ENCODE data around the gene KRTAP12-3. TPM values are rescaled to one million over a fixed set of nuclear protein-coding genes. Genes with fewer than 3 reads are reported as not detected.
"Not testable (repeated sequence)": the region's sequence is repeated elsewhere in the genome, so short reads cannot be mapped to it uniquely, and the experiment has no call there.

Gene KRTAP12-3
- polyA plus RNA-seq, 1 donor: not detected

GRCh38 chr21:44627181-44627822, 30.4 kb upstream of the KRTAP12-3 start:
- DNase-seq: not testable (repeated sequence)

- DNase-seq: not testable (repeated sequence)
Observed at GRCh38 chr21:44627831-44628233, 29.9 kb upstream of the KRTAP12-3 start.

- DNase-seq: no peak
Observed at GRCh38 chr21:44628707-44629391, 28.9 kb upstream of the KRTAP12-3 start.

- DNase-seq: no peak
Observed at GRCh38 chr21:44630440-44630839, 27.3 kb upstream of the KRTAP12-3 start.

GRCh38 chr21:44632067-44632466, 25.7 kb upstream of the KRTAP12-3 start:
- no peak for DNase-seq

- no peak for DNase-seq
Observed at GRCh38 chr21:44636209-44637017, 21.3 kb upstream of the KRTAP12-3 start.

GRCh38 chr21:44637018-44637850, 20.5 kb upstream of the KRTAP12-3 start, which contains the start of gene KRTAP10-10:
KRTAP10-10 (plus strand) TSS chr21:44637356; CDS start chr21:44637418, 62 bp downstream.
- no peak for DNase-seq

GRCh38 chr21:44637851-44638348, 19.8 kb upstream of the KRTAP12-3 start:
- not testable (repeated sequence) for DNase-seq

GRCh38 chr21:44638506-44639330, 19.0 kb upstream of the KRTAP12-3 start:
- not testable (repeated sequence) for DNase-seq

- DNase-seq: no peak
Observed at GRCh38 chr21:44639331-44639655, 18.4 kb upstream of the KRTAP12-3 start.

- DNase-seq: no peak
Observed at GRCh38 chr21:44640761-44641160, 17.0 kb upstream of the KRTAP12-3 start.

GRCh38 chr21:44643741-44644310, 13.9 kb upstream of the KRTAP12-3 start:
- no peak for DNase-seq

- DNase-seq: no peak
Observed at GRCh38 chr21:44644878-44645277, 12.9 kb upstream of the KRTAP12-3 start.

GRCh38 chr21:44646366-44647221, 11.1 kb upstream of the KRTAP12-3 start, which contains the start of gene KRTAP10-11:
KRTAP10-11 (plus strand) TSS chr21:44646414; CDS start chr21:44646459, 45 bp downstream.
- not testable (repeated sequence) for DNase-seq

- no peak for DNase-seq
Observed at GRCh38 chr21:44647222-44647552, 10.5 kb upstream of the KRTAP12-3 start.

GRCh38 chr21:44648557-44649311, 9.0 kb upstream of the KRTAP12-3 start:
- no peak for DNase-seq

- DNase-seq: no peak
Observed at GRCh38 chr21:44649521-44650100, 8.1 kb upstream of the KRTAP12-3 start.

GRCh38 chr21:44650265-44650972, 7.3 kb upstream of the KRTAP12-3 start:
- DNase-seq: no peak
